Measurements from ENCODE around the gene BRSK2.

The BRSK2 gene

GRCh38 chr11:1451781-1452470 is 62.2 kb downstream of the BRSK2 start:
- no peak for DNase-seq (ENCODE audit: low read depth, low spot score)

- DNase-seq (ENCODE audit: low read depth, low spot score) = no peak
These were observed 63.0 kb downstream of the BRSK2 start for GRCh38 chr11:1452744-1453143.

GRCh38 chr11:1453611-1454034 is 63.9 kb downstream of the BRSK2 start:
- DNase-seq (ENCODE audit: low read depth, low spot score) = no peak

- no peak for DNase-seq (ENCODE audit: low read depth, low spot score)
These were observed 64.8 kb downstream of the BRSK2 start for GRCh38 chr11:1454576-1454975.

GRCh38 chr11:1455032-1455762 is 65.5 kb downstream of the BRSK2 start:
- no peak for DNase-seq (ENCODE audit: low read depth, low spot score)

GRCh38 chr11:1455763-1456060 is 66.0 kb downstream of the BRSK2 start:
- no peak for DNase-seq (ENCODE audit: low read depth, low spot score)

GRCh38 chr11:1456176-1456575 is 66.4 kb downstream of the BRSK2 start:
- DNase-seq (ENCODE audit: low read depth, low spot score) = no peak

- no peak for DNase-seq (ENCODE audit: low read depth, low spot score)
These were observed 67.0 kb downstream of the BRSK2 start for GRCh38 chr11:1456596-1457325.

- no peak for DNase-seq (ENCODE audit: low read depth, low spot score)
These were observed 67.6 kb downstream of the BRSK2 start for GRCh38 chr11:1457326-1457680.

GRCh38 chr11:1457856-1458255 is 68.1 kb downstream of the BRSK2 start:
- no peak for DNase-seq (ENCODE audit: low read depth, low spot score)

- peak; percentile 43 for DNase-seq (ENCODE audit: low read depth, low spot score)
These were observed 68.8 kb downstream of the BRSK2 start for GRCh38 chr11:1458340-1459218.

- DNase-seq (ENCODE audit: low read depth, low spot score) = no peak
These were observed 69.5 kb downstream of the BRSK2 start for GRCh38 chr11:1459219-1459575.

- DNase-seq (ENCODE audit: low read depth, low spot score) = no peak
These were observed 70.1 kb downstream of the BRSK2 start for GRCh38 chr11:1459764-1460395.

GRCh38 chr11:1460396-1460985 is 70.8 kb downstream of the BRSK2 start:
- DNase-seq (ENCODE audit: low read depth, low spot score) = peak; percentile 47

GRCh38 chr11:1460986-1461825 is 71.5 kb downstream of the BRSK2 start:
- no peak for DNase-seq (ENCODE audit: low read depth, low spot score)

- DNase-seq (ENCODE audit: low read depth, low spot score) = no peak
These were observed 72.3 kb downstream of the BRSK2 start for GRCh38 chr11:1461826-1462697.

- DNase-seq (ENCODE audit: low read depth, low spot score) = no peak
These were observed 72.9 kb downstream of the BRSK2 start for GRCh38 chr11:1462698-1462975.

- no peak for DNase-seq (ENCODE audit: low read depth, low spot score)
These were observed 73.3 kb downstream of the BRSK2 start for GRCh38 chr11:1463056-1463455.

- DNase-seq (ENCODE audit: low read depth, low spot score) = no peak
These were observed 77.0 kb downstream of the BRSK2 start for GRCh38 chr11:1466784-1467183.
